ENCODE results near the gene DNAJC15.

DNAJC15 gene

GRCh38 chr13:43089912-43090498, 66.6 kb downstream of the DNAJC15 start:
- no peak for DNase-seq

- DNase-seq: no peak
Measured at GRCh38 chr13:43094901-43095300, 71.5 kb downstream of the DNAJC15 start.

GRCh38 chr13:43095771-43096719, 72.7 kb downstream of the DNAJC15 start:
- no peak for DNase-seq

- no peak for DNase-seq
Measured at GRCh38 chr13:43100667-43101066, 77.3 kb downstream of the DNAJC15 start.

GRCh38 chr13:43102304-43102703, 78.9 kb downstream of the DNAJC15 start:
- DNase-seq: no peak

GRCh38 chr13:43107780-43108179, 84.4 kb downstream of the DNAJC15 start:
- DNase-seq: no peak

GRCh38 chr13:43110036-43110435, 86.7 kb downstream of the DNAJC15 start:
- DNase-seq: no peak

- DNase-seq: no peak
Measured at GRCh38 chr13:43110658-43111057, 87.3 kb downstream of the DNAJC15 start.

- no peak for DNase-seq
Measured at GRCh38 chr13:43111559-43112400, 88.4 kb downstream of the DNAJC15 start.

GRCh38 chr13:43113603-43114002, 90.2 kb downstream of the DNAJC15 start:
- no peak for DNase-seq

- no peak for DNase-seq
Measured at GRCh38 chr13:43114504-43114903, 91.1 kb downstream of the DNAJC15 start.

- no peak for DNase-seq
Measured at GRCh38 chr13:43115141-43115540, 91.8 kb downstream of the DNAJC15 start.

GRCh38 chr13:43116242-43116641, 92.9 kb downstream of the DNAJC15 start:
- no peak for DNase-seq

GRCh38 chr13:43118521-43118920, 95.1 kb downstream of the DNAJC15 start:
- no peak for DNase-seq

GRCh38 chr13:43119206-43119605, 95.8 kb downstream of the DNAJC15 start:
- DNase-seq: no peak

GRCh38 chr13:43122791-43123190, 99.4 kb downstream of the DNAJC15 start:
- no peak for DNase-seq

- DNase-seq: no peak
Measured at GRCh38 chr13:43123856-43124255, 100.5 kb downstream of the DNAJC15 start.

- no peak for DNase-seq
Measured at GRCh38 chr13:43124490-43124889, 101.1 kb downstream of the DNAJC15 start.

GRCh38 chr13:43126420-43126819, 103.0 kb downstream of the DNAJC15 start:
- DNase-seq: no peak

GRCh38 chr13:43127103-43127798, 103.9 kb downstream of the DNAJC15 start:
- DNase-seq: no peak

GRCh38 chr13:43127827-43128226, 104.4 kb downstream of the DNAJC15 start:
- DNase-seq: no peak

GRCh38 chr13:43128504-43128961, 105.1 kb downstream of the DNAJC15 start:
- DNase-seq: no peak

GRCh38 chr13:43129066-43129465, 105.7 kb downstream of the DNAJC15 start:
- no peak for DNase-seq

Data from COR-L47 (cell line).